Pons (tissue), 1 donor: ENCODE data around the gene CD34.

Experiments
- DNase-seq: peaks from one replicate; pipeline ENCODE4 v3.0.0-alpha.2; 2016; ENCODE audit warnings: low spot score

Gene CD34

DNA sequence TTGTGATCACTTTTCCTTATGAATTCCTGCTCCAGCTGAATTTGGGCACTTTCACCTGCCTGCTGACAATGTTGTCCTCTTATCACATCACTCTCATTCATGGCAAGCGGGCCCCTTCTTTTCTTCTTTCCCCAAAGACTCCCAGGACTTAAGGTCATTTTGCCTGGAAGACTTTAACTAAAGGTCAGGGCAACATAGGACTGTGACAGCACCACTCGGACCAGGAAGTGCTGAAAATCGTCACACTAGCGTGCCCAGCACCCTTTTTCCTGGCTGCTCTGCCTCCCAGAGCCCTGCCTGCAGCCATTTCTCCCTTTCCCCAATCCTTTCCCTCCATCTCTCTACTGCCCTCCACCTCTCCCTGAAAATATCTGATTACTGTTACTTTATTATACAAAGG, 35.4 kb downstream of the CD34 start:
- no peak for DNase-seq

DNA sequence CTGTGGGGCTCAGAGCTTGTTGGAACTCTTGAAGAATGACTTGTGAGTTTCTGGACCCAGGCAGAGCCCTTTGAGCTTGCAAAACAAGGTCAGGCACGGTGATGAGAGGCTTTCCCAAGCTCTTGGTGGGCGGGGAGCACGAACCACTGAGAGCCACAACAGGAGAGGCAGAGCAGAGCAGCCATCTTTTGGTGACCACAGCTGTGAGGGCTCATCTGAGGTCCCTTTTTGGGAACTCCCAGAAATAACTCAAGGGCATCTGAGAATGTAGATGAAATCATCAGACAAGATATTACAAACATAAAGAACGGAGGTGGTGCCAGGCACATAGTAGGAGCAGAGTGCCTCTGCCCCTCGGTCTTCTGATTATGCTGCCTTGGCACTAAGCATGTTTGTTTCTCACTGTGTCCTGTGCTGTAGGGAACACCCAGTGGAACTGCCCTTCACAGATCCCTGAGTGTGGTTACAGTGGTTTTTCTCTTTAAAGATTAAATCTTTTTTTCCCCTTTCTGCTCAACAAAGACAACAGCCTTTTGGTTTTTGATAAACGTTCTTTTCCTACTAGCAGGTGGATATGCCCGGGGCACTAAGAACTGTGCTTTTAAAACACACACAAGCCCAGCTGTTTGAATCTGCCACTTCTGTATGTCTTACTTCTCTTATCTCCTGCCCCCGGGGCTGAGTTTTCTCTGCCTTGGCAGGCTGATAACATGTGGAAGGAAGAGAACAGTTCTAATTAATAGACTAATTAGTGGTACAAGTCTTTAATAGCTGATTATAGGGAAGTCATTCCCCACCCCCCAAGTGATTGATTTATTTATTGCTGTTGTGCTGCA, 37.7 kb downstream of the CD34 start:
- no peak for DNase-seq

DNA sequence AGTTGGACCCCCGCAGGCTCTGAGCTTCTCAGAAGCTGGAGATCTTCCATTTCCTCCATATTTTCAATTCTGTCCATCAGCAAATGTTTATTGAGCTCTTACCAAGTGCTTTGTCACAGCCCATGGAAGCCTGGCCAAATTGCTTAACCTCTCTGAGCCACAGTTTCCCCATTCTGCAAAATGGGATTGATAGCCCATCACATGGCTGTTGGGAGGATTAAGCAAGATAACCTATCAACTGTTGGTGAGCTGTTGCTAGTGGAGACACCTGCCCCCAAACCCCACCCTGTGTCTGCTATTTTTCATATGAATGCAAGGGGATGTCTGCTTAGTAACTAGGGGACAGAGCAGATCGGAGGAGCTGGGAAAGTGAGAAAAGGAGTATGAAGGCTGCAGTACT, 38.3 kb downstream of the CD34 start:
- DNase-seq, result no peak

DNA sequence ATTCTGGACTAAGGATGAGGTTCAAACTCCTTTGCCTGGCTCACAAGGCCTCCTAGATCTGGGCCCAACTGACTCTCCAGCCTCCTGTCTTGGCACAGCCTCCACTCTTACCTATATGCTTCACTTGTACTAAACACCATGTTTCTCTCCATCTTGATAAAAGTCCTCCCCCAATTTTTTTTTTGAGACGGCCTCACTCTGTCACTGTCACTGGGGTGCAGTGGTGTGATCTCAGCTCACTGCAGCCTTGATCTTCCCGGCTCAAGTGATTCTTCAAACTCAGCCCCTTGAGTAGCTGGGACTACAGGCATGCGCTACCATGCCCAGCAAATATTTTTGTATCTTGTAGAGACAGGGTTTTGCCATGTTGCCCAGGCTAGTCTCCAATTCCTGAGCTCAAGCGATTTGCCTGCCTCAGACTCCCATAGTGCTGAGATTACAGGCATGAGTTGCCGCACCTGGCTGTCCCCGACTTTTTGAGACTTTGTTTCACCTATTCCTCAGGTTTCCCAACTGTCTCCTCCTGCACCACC, 39.7 kb downstream of the CD34 start:
- DNase-seq, result no peak

DNA sequence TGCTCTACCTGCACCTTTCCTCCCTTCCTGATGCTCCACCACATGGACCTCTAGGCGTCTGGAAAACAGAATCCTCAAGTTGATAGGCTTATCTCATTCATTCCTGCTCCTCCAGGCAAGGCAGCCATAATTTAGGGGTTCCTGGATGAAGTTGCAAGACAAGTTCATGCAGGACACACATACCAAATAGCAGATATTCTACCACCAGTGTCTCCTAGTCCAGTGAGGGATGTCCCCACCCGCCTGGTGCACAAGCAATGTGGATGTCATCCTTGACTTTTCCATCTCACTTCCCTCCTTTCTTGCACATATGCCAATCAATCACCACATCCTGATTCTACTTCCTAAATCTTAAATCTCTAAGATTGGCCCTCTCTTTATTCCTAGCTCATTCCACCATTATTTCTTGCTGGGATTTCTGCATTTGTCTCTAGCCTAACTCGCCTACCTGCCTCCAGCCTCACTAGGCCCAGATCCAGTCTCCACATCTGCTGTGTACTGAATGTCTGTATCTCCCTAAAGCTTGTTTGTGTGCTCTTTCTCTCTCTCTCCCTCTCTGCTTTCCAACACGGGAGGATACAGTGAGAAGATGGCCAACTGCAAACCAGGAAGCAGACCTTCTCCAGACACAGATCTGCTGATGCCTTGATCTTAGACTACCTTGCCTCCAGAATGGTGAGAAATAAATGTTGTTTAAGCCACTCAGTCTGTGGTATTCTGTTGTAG, 40.5 kb downstream of the CD34 start:
- DNase-seq, result no peak

DNA sequence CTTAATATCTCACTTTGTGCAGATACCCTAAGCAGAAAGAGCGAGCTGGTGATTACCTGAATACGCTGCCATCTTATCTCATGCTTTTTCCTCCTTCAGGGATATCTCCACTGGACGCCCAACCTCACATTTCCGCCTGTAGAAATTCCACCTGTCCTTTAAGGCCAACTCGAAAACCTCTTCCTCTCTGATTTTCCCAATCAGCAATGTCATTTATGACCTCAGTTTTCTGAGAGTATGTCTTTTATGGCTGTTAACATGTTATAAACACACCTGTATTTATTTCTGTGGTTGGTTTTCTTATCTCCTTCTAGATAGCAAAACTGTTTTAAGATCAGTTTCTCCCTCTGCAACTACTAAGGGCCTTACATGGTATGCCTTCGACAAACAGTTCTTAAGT, 41.1 kb downstream of the CD34 start:
- DNase-seq, result no peak

DNA sequence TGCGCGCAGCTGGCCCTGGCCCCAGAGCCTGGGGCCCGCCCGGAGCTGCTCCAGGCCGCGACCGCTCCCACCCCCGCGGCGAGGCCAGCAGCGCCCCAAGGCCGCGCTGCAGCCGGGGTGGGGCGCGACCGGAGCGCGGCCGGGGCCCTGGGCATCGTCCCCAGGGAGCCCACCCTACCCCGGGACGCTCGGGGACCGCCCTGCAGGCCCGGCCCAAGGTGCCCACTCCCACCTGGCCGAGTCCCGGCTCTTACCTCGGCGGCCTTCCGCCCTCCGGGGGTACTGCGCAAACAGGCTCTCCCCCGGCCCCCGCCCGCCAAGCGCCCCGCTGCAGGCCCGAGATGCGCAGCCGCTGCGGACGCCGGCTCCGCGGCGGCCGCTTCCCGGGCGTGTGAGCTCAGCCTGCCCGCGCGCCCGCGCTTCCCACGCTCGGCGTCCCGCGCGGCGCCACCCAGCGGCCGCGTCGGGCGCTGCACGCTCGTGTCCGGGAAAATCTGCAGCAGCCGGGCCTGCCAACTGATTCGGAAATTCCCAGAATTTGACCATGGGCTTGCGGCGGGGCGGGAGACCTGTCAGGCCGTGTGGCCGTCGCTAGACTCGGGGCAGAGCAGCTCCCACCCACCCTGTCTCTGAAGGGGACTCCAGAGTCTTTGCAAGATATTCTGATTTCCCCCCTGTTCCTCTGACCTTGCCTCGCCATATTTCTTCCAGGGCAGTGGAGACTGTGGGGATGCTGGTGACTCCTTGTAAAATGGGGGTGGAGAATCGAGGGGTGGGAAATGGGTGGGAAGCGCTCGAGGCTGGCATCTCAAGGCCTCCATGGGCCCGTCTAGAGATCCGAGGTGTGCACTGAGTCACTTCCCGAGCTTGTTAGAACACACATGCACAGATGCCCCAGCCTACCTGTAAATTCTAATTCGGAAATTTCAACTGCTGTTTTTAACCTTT, 41.9 kb downstream of the CD34 start:
- DNase-seq, result peak; percentile 75

DNA sequence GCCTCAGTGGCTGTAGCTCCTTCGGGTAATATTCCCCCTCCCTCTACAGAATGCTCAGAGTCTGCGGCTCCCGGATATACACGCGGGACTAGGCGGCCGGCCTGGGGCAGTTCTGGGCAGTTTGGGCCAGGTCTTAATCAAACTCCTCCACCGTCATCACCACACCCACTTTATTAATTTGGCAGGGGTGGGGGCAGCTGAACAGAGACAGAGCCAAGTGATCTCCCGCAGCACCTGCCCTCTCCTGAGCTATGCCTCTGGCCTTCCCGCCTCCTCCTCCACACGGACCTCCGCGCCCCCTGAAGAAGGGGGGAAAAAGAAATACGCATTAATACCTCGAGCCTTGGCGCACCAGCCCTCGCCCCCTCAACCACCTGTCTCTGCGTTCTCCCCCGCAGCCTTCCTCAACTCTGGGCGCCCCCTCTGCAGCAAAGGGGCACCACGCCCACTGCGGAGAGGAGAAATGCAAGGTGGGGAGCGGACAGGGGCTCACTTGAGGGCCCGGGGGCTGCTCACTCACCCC, 42.6 kb downstream of the CD34 start:
- DNase-seq, result peak; percentile 59

DNA sequence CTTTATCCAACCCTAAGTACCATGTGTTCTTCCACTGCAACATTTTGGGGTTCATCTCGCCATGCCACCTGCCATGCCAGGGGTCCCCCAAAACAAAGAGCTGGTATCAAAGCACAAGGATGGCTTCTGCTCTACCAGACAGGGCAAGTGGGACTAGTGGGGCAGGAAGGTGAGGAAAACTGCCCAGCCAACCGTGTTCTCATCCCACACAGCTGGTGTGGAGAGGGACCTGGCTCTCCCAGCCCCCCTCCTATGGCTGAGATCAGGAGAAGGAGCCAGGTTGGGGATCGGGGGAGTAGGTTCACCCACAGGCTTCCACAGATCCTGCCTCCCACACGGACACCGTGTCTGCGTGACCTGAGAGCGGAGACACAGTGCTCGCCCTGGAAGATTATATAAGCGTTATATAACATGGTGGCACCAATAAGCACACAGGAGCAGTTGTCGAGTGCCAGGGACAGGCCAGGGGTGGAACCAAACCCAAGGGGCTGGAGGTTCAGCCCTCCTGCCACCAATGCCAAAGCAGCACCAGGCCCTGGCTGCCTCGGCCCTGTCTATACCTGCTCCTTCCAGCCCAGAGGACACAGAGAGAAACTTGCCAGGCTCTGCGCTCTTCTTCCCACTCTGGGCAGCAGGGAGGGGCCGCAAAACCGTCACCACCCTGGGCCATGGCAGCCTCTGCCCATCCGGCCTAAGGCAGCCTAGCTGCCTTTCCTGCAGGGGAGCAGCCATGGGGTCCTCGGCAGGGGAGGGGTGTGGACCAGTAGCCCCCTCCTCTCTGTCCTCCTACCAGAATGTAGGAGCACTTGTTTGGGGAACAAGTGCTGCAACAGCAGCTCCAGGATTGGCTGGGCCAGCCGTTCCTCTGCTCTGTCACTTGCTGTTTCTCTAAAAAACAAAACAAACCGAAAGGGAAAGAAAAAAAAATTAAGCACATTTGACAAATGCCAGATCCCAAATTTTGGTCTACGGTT, 43.5 kb downstream of the CD34 start:
- no peak for DNase-seq

DNA sequence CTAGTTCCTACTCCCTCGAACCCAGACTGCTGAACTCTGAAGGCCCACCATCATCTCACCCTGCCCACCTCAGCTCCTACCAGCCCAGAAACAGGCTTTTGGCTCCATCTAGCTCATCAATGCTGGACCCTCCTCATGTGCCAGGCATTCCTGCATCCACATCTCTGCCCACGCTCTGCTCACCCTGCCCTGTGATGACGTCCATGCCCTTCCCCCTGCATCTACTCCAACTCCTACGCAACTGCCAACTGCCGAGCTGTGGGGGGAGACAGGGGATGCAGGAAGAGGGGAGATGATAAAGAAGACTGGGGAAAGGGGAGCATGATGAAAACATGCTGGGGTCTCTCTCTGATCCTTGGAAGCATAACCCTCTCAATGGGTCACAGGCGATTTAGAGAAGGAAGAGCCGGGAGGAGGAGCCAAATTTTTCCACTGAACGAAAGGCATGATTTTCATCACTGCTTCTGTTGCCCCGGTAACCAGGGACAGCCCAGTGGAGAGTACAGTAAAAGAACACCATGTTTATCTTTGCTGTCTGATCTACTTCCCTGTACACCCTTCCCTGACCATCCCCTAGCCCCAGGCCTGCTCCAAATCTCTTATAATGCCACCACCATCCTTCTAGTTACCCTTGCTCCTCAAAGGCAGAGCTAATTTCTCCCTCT, 44.3 kb downstream of the CD34 start:
- DNase-seq, result no peak

DNA sequence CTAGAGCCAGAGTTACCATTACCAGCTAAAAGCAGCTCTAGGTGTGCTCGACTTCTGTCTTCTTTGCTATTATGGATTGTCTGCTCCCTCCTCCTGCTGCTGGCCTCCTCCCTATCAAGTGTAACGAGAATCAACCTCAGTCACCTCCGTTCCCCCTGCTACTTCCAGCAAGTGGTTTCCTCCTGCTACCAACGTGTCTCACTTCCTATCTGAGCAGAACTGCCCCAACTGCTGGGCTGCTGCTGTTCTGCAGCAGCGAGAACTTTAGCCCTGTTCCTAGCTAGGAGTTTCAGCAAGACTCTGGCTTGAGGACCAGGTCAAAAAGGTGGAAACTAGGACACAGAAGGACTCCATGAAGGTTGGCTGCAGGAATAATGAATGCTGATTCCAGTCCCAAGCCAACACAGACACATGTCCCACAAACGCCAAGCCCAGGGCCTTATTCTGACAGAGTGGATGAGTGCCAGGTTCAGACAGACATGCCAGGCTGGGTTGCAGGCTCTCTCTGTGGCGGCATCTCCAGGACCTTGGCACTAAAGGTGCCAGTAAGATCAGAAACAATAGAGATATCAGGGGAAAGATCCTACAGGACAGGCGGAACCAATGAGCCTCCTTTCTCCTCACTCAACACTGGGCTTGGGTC, 46.9 kb downstream of the CD34 start:
- DNase-seq, result peak; percentile 54

DNA sequence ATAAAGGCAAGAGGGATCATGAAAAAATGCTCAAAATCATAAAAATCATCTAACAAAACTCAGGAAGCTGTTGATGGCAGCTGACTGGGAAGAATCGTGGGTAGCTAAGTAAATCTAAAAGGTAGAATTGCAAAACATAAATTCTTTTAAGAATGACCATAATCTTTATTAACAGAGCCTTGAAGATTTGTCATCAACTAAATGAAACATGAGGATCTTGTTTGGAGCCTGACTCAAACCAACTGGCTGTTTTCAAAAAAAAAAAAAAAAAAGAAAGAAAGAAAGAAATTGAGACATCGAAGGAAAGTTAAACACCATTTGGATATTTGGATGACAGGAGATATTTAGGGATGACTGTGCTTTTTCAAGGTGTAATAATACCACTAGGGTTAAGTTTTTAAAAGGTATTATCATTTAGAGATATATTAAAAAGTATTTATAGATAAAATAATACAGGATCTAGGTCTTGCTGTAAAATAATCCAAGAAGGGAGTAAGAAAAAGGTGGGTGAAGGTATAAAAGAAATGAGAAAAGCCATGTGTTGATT, 48.6 kb downstream of the CD34 start:
- no peak for DNase-seq

DNA sequence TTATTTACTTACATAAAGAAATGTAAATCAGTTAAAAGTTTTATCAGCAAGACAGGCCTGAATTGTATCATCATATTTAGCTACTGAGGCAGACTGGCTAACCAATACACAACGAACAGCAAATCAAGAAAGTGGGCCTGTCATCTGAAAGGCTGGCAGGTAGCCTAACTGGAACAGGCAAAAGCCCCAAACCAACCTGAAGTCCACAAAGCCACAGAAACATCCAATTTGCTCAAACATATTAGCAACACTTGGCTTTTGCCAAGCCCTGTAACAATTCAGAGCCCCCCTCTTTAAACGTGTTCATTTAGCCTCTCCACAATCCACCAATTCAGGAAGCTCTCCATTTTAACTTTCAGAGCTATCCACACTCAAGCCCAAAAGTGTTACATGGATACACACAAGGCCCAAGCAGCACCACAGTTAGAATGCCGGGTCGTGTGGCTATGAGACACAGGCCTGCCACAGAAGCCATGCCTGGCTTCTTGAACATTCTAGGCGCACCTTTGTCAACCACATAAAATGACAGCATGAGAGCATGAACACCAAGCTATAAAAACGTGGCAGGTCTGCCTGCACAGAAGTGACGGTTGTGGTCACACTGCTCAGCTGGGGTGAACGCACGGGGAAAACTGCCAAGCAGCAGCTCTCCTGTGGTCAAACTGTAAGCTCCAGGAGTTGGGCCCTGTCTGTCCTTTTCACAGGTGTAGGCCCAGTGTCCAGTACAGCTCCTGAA, 49.3 kb downstream of the CD34 start:
- DNase-seq, result no peak

DNA sequence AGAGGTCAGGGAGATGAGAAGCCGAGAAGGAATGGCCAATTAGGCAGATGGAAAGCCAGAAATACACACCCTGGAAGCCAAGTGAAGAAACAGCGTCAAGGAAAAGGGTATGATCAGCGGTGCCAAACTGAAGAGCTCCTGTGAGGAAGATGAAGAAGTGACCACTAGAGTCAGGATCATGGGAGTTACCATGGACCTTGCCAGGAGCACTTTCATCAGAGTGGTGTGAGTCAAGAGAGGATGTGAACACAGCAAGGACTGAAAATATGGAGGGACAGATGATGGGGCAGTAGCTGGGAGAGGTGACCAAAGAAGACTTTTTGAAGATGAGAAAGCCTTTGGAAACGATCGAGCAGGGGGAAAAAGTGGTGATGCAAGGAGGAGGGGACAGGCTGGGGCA, 50.4 kb downstream of the CD34 start:
- no peak for DNase-seq

DNA sequence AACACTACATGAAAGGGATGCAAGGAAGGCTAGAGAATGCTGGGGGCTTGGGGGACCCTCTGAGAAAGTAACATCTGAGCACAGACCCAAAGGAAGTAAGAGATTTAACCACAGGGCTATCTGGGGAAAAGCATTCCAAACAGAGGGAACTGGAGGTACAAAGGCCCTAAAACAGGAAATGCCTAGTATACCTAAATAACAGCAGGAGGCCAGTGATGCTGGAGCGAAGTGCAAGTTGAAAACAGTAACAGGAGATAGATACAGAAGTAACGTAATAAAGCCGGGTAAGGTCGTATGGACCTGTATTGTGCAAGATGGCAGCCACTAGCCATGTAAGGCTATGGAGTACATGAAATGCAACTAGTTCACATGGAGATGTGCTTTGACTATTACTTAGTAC, 52.1 kb downstream of the CD34 start:
- no peak for DNase-seq

DNA sequence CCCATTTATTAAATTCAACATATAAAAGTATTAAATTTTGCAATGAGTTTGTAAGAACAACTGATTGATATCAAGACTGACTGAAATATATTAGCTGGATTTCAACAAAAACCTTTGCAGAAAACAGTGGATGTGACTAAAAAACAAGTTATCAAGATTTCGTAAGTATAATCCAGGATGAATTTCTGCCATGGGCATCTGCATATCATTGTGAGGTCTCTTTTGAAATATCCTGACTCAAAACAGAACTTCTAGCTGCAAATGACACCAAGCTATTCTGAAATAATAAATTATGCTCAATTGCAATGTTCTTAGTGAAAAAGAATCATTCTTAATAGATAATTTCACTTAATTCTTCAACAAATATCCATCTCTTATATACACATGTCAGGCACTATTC, 52.6 kb downstream of the CD34 start:
- no peak for DNase-seq

DNA sequence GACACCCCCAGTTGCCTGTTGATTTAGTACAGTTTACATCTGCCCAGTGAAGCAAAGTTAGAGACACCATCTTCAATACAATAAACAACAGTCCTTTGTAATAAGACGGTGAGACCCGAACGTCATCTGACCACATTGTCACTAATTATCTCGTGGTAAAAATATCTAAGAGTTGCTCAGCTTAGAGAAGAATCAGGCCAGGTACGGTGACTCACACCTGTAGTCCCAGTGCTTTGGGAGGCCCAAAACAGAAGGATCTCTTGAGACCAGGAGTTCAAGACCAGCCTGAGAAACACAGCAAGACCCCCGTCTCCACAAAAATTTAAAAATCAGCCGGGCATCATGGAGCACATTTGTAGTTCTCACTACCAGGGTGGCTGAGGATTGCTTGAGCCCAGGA, 53.5 kb downstream of the CD34 start:
- DNase-seq, result no peak

DNA sequence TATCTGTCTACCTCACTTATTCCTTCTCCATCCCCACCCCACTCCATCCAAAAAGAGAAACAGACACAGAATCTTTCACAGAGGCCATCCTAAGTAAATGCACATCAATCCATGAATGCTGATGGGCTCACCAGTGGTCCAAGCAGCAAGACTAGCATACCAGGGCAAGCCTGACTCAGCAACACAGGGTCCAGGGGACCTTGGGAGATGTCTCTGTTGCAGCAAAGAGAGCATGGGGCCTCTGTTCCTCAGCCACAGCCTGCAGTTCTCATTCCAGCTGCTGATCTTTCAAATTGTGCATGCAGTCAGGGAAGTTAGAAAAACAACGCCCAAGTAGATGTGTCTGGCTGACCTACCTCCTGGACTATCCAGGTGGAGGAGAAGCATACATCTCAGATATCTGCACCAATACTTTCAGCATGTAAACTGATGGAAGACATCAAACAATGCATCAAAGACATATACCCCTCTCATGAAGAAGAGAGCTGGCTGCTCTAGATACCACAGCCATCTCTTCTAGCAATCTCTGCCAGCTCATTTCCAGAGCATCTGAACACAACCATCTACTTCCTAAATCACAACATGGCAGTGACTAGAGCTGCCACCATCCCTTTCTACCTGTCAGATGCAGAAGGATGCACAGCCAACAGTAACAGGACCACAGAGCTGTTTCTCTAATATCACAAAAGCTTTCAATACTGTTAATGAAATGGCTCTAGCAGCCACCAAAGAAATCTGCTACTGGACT, 54.5 kb downstream of the CD34 start:
- no peak for DNase-seq
